EH (cell line): ENCODE measurements around the gene LMAN2L.

Experiments used
- DNase-seq: peaks from one replicate; pipeline ENCODE4 v3.0.0-alpha.2; 2015; ENCODE audit warnings: low read depth

The LMAN2L gene

GRCh38 chr2:96760036-96760985 is 20.4 kb upstream of the LMAN2L start, which contains the start of gene CNNM4:
Gene CNNM4 (plus strand): TSS chr2:96760902. CDS start chr2:96761000, 98 bp downstream.
- DNase-seq = peak; percentile 93

GRCh38 chr2:96759548-96759947 is 19.7 kb upstream of the LMAN2L start:
- DNase-seq = no peak

- no peak for DNase-seq
These were observed 19.1 kb upstream of the LMAN2L start for GRCh38 chr2:96758987-96759386.

GRCh38 chr2:96757477-96757860 is 17.6 kb upstream of the LMAN2L start:
- no peak for DNase-seq

- peak; percentile 30 for DNase-seq
These were observed 17.1 kb upstream of the LMAN2L start for GRCh38 chr2:96756788-96757476.

GRCh38 chr2:96754317-96754716 is 14.5 kb upstream of the LMAN2L start:
- DNase-seq = no peak

GRCh38 chr2:96753661-96754282 is 13.9 kb upstream of the LMAN2L start:
- DNase-seq = no peak

GRCh38 chr2:96751800-96752199 is 11.9 kb upstream of the LMAN2L start:
- DNase-seq = no peak

- peak; percentile 74 for DNase-seq
These were observed 7.3 kb upstream of the LMAN2L start for GRCh38 chr2:96747061-96747617.

- DNase-seq = peak; percentile 14
These were observed 710 bp downstream of the LMAN2L start for GRCh38 chr2:96739076-96739632.

GRCh38 chr2:96737831-96738230 is 2.0 kb downstream of the LMAN2L start:
- DNase-seq = no peak

- DNase-seq = no peak
These were observed 2.6 kb downstream of the LMAN2L start for GRCh38 chr2:96737251-96737650.

GRCh38 chr2:96734880-96735583 is 4.8 kb downstream of the LMAN2L start:
- no peak for DNase-seq

GRCh38 chr2:96733931-96734330 is 5.9 kb downstream of the LMAN2L start:
- no peak for DNase-seq

GRCh38 chr2:96730212-96730611 is 9.7 kb downstream of the LMAN2L start:
- DNase-seq = peak; percentile 8

GRCh38 chr2:96729748-96730147 is 10.1 kb downstream of the LMAN2L start:
- DNase-seq = no peak

- no peak for DNase-seq
These were observed 12.4 kb downstream of the LMAN2L start for GRCh38 chr2:96727431-96727830.

GRCh38 chr2:96726131-96726530 is 13.7 kb downstream of the LMAN2L start:
- DNase-seq = no peak

GRCh38 chr2:96716388-96716787 is 23.5 kb downstream of the LMAN2L start:
- DNase-seq = no peak

GRCh38 chr2:96715658-96716057 is 24.2 kb downstream of the LMAN2L start:
- DNase-seq = no peak

- DNase-seq = no peak
These were observed 28.9 kb downstream of the LMAN2L start for GRCh38 chr2:96710985-96711384.
